Globus pallidus (tissue), 1 donor: ENCODE data around the gene JMJD6.
"Not testable (repeated sequence)": the region's sequence is repeated elsewhere in the genome, so short reads cannot be mapped to it uniquely, and the experiment has no call there.

Experiments
- DNase-seq: peaks from one replicate; pipeline ENCODE4 v3.0.0-alpha.2; 2015; ENCODE audit warnings: low spot score

Gene JMJD6

DNA sequence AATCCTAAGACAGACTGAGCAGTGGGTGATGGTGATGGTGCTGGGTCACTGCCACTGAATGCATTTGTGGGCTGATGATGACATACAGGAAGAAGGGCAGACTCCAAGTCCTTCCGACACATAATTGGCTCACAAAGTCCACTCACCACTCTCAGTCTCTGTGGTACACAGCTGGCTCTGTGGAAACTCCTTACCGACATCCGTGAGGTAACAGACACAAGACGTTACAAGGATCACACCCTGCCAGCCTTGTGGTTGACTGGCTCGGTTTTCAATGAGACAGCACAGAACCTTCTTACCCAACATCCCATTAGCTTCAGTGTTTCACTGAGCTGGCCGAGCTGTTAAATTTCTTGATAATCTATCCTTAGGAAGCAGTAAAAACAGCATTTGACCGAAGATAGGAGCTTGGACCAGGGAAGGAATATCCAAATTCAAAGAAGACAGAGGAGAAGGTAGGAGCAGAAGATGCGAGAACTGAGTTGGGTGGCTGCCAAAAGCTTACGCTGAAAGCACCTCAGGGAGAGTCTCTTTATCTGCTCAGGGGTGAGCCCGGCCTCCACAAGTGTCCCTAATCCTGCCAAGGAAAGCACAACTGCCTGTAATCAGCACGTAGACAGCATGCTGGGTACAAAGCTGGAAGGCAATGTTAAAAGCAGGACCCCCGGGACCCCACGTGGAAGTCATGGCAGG lies 10.1 kb downstream of the JMJD6 start:
- no peak for DNase-seq

DNA sequence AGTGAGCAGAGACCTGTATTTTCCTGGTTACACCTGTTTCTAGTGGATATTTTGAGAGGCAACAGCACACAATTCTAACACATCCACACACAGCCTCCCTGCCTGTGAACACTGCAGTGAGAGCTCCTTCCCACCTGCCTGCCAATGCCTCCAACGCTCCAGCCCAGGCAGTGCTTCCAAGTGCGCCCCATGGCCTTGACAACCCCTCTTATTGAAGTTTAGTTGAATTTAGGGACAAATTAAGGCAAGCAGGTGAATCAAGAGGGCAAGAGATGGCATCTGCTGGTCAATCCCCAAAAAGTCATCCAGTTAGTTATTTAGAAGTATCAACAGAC lies 10.9 kb downstream of the JMJD6 start:
- no peak for DNase-seq

DNA sequence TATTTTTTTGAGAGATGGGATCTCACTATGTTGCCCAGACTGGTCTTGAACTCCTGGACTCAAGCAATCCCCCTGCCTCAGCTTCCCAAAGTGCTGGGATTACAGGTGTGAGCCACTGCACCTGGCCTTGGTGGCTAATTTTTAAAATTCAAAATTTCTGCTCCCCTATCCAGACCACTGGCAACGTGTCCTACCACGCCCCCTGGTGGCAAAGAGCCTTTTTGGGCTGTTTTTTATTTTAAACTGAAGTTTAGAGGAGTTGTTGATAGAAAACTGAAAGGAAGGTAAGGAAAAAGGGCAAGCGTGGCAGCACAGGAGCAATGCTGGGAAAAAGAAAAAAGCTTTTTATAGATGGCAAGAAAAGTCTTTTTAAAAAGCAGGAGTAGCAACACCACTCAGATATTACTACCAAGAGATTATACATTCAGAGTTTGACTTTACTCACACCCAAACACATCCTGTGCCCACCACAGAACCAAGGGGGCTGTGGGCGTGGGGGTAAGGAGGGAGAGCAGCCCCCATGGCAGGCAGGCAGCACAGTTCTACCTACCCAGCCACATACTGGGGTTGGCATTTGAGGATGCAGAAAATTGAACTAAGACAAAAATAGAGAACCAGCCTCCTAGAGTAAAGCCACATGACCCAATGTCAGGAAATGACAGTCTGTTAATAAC lies 11.4 kb downstream of the JMJD6 start:
- peak; percentile 51 for DNase-seq

DNA sequence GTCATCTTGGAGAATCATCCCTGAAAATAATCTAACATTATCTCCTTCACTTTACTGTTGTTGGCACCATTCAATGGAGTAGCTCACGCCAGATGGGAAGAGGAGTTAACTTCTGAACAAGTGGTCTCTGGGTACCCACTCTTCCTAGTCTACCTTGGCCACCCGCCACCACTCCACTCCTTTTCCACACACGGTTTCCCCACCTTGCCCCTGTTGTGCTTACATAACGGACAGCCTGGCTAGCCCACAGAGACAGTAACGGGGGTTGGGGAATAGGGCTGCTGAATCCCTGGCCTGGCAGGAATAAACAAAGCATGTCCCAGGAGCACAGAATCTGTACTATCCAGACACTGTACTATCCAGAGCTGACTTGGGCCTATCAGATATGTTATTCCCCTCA lies 12.1 kb downstream of the JMJD6 start:
- DNase-seq = no peak

DNA sequence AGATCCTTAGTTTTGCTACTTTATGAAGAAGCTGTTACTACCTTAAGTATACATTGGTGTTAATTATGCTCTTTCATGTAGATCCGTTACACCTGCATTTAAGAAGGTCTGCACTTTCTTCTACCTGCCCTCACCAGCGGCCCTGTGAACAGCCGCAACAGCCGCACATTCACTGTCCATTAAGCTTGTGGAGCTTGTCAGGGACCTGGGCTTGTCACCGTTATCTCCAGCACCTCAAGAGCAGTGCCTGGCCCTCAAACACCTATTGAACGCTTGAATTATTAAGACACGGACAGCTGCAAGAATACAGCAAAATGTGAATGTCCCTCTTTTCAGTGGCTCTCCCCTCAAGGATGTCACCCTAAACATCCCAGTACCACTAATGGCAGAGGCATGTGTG lies 12.6 kb downstream of the JMJD6 start:
- DNase-seq = no peak

DNA sequence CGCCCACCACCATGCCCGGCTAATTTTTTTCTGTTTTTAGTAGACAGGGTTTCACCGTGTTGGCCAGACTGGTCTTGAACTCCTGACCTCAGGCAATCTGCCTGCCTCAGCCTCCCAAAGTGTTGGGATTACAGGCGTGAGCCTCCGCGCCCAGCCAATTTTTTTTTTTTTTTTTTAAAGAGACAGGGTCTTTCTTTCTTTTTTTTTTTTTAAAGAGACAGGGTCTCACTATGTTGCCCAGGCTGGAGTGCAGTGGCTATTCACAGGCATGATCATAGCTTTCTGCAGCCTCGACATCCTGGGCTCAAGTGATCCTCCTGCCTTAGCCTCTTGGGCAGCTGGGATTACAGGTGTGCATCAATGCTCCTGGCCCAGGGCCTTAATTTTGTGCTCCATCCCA lies 14.1 kb downstream of the JMJD6 start:
- DNase-seq = not testable (repeated sequence)

DNA sequence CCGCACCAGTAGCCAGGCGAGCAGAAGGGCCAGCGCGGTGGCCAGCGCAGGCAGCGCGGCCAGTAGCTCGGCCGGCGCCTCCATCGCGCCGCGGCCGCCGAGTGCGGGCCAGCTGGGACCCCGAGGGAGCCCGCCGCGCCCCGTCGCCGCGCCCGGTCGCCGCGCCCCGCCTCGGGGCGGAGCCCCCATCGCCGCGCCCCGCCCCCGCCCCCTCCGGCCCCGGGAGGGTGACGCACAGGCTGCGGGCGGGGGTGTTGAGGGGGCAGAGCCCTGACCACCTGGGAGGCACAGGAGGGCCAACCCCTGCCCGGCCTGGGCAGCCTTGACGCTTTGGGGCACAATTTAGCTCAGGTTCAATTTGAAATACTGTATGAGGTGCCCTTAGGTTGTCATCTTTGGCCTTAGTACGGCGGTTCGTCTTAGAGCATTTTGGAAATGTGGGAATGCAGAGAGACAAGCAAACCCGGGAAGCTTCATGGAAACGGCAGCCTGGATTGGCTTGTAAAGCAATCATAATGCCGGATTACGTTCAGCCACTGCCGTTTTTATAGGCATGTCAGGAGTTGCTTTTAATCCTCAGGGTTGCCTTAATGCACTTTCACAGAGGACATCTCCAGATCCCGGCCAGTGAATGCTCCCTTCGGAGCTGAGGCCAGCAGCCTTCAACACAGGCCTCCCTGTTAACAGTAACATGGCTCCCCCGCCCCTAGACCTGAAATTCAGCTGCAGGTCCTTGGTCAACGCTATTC lies 15.4 kb downstream of the JMJD6 start, which contains the start of gene MXRA7:
TSS of gene MXRA7 (minus strand) at position 103 of the 749 bp plus-strand sequence. CDS start at position 84, 19 bp downstream.
- DNase-seq = peak; percentile 69

DNA sequence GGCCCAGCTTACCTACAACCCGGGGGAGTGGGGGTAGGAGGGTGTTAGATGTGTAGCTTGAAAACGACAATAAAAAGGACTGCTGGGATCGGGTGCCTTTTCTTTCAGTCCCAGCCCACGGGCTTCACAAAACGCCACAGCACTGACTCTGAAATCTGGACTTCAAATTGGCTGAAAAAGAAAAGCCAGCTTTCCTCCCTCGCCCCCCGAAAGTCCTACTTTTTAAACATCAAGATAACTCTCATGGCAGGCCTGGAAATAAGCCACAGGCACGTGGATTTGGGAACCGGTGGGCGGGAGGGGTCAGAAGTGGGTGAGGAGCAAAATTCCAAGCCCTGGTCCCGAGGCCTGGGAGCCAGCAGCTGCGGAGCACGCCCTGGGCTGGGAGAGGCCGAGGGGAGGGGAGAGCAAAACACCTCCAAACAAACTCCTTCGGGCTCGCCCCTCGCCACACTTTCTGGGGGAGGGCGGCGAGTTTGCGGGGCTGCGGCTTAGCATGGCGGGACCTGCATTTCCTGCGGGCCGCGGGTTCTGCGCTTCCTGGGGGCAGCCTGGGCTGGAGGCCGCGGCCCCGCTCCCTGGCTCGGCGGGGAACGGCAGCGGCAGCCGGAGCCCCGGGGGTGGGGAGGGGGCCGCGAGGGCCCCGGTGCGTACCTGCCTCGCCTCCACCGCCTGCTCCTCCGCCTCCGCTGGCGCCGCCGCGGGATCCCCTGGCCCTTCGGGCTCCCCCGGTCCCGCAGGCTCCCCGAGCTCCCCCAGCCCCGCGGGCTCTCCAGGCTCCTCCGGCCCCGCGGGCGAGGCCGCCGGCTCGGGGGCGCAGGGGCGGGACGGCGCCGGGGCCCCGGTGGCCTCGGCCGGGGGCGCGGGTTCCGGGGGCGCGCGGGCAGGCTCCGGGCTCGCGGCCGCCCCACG lies 16.2 kb downstream of the JMJD6 start:
- peak; percentile 38 for DNase-seq

DNA sequence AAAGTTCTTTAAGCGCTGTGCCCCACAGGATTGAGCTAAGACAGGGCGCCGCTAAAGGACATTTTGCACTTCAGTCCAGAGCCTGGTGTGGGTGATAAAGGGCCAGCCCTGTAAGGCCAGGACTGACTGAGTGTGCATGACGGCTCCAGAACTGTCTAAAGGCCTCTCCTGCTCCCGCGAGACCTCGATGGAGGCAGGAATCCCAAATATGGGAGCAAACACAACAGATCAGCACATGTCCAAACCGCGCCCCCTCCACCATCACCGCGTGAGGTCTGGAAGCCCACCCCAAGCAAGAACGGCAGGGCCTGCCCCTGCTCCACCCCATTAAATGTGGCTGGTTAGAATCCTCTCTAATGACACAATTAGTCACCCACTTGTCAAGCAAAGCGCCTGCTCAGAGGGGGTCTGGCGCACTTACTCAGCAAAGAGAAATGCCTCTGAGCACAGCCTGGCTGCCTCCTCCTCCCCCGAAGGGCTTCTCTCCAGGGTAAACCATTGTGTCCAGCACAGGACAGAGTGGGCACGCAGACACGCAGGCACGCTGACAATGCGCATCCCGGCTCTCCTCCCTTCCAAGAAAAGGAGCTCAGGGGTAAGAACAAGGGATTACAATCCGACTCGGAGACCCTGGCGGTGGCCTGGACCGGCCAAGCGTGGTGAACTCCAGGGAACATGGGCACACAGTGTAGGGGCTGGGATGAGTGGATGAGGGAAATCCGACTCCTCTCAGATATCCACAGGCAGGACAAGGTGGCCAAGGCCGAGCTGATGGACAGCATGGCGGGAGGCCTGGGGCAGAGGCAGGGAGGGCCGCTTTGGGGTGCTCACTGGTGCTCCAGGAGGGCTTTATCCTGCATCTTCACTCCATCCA lies 17.1 kb downstream of the JMJD6 start:
- DNase-seq = peak; percentile 37

DNA sequence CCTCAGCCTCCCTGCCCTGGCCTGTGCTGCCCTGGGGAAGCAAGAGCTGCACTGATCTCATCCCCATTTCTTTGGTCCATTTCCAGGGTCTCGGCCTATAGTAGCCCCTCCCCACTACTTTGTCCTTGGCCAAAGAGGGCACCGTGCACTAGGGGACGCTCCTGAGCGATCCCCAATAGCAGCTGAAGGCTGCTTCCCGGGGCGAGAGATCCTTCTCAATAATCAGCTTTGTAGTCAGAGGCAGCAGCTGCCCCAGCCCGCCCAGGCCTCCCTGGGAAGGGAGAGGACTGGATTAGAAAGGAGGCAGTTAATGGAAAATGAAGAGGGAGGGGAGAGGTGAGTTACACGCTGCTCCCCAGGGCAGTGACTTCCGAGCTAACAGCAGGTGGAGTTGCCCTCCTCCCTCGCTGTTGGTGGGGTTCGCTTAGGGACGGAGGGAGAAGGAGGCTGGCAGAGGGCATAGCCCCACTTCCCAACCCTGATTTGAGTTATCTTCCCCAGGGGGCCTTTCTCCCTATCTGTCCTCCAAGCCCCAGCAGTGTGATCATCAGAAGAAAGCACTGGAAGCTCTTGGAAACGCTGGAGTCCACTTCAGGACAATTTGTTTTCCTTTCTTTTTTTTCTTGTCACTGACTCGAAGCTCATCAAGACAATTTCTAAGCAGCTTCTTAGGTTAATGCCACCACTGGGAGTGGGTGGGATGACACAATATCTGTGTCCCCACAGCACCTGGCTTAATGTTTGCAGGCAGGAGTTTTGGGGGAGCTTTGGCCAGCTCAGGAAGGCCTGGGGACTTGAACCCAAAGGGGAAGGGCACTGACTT lies 18.2 kb downstream of the JMJD6 start:
- peak; percentile 84 for DNase-seq

DNA sequence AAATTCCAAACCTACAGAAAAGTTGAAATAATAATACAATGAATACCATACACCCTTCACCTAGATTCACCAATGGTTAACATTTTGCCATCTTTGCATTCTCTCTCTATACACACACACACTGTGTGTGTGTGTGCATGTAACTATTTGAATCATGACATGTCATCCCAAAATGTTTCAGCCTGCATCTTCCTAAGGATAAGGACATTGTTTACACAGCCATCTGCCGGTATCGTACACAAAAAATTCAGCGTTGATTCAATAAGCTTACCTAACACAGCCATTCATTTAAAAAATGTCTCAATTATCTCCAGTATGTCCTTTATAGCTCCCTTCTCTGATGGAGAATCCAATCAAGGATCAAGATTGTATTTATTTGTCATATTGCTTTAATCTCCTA lies 19.6 kb downstream of the JMJD6 start:
- DNase-seq = no peak

DNA sequence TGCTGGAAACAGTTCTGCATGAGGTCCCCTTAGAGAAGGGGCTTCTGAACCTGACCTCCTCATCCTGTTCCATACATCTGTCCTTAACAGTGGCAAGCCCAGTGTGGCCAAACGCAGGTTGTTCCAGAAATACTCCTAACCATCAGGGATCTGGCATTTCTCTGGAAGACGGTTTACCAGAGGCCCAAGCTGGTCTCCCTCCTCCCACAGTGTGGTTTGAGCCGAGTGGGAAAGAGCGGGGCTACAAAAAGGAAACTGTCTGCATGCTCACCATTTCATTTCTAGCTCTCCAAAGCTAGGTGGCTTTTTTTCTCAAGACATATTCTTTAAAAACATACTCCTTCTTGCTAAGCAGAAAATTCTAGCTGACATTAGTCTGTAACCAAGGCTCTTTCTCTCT lies 21.6 kb downstream of the JMJD6 start:
- DNase-seq = no peak

DNA sequence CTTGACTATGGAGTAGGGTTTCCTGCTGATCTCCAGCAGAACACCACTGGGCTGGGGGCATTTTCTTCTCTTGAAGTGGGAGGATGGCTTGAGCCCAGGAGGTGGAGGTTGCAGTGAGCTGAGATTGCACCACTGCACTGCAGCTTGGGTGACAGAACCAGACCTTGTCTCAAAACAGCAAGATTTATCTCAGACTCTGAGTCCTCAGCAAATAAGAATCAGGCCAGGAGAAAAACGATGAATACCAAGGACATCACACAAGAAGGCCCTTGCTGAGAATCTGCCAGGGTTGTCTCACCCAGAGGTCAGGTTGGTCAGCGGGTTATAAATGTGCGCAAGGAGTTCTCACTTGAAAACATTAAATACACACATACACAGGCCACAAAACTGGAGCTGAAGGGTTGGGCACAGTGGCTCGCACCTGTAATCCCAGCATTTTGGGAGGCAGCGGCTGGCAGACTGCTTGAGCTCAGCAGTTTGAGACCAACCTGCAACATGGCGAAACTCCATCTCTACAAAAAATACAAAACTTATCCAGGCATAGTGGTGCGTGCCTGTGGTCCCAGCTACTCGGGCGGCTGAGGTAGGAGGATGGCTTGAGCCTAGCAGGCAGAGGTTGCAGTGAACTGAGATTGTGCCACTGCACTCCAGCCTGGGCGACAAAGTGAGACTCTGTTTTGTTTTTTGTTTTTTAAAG lies 23.3 kb downstream of the JMJD6 start:
- DNase-seq = no peak

DNA sequence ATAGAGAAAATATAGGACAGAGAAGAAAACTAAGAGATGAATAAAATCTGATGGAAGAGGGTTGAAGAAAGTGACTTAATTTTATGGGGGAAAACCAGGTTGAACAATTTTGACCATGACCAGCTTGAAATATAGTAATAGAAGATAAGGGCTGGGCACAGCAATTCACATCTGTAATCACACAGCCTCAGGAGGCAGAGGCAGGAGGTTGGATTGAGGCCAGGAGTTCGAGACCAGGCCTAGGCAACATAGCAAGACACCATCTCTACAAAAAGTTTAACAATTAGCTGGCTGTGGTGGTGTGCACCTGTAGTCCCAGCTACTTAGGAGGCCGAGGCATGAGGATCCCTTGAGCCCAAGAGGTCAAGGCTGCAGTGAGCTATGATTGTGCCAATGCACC lies 24.3 kb downstream of the JMJD6 start:
- DNase-seq = no peak

DNA sequence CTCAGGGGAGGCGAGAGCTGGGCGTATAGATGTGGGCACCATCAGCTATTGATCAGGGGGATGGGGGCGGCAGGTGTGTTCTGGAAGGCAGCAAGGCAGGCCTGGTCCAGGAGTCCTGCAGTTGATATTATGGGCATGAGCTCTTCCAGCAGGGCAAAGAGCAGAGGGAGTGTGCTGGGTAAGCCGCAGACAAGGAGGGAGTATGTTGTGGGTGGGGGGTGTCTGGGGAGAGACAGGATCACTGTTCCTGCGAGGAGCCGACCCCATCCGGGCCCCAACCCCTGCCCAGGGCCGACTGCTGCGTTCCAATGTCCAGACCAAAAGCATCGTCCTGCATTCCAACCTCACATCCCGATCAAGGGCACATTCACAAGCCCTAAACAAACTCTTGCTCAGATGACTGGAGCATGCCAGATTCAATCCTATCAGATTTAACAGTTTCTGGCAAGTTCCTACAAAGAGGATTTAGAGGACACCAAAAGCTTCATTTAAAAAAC lies 24.9 kb downstream of the JMJD6 start:
- DNase-seq = no peak

DNA sequence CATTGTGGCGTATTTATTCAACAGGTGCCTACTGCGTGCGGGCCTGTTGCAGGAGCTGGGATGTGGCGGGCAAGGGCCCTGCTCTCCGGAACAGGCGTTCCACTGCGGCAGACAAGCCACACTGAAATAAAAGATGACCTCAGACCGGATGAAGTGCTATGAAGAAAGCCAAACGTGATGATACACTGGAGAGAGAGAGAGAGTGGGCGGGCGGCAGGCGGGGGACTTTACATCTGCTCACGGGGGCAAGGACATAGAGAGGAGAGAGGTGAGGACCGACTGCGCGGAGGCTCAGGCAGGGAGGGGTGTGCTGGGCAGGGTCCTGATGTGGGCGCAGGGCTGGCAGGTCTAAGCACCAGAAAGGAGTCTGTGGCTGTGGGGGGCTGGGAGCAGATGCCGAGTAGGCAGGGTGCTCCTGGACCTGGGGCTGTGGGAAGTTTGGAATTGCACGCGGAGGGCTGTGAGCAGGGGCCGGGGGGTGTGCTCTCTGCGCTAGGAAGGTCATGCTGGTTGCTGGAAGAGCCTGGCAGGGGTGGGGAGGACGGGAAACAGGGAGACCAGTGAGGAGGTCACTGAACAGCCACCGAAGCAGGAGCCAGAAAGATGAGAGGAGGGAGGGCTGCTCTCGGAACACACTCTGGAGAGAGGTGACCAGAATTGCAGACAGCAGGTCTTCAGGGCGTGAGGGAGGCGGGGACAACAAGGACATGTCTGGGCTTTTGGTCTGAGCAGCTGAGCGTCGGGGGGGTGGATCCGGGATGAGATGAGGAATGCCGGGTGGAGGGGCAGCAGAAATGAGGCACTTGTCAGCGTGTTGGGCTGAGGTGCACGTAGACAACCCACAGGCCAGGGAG lies 25.6 kb downstream of the JMJD6 start:
- DNase-seq = no peak

DNA sequence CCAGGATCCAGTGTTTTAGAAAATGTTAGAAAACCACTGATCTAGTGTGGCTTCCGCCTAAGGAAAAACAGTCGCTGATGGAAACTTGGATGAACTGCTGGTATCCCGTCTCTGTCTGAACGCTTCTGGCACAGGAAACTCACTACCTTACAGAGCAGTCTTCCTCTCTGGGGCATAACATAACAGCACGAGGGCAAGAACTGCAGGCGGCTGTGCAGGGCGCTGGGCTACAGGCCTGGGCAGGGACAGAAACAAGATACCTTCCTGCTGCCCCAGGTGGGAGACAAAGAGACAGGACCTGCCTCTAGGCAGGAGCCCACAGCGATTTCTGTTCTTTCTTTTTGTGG lies 26.2 kb downstream of the JMJD6 start:
- no peak for DNase-seq

DNA sequence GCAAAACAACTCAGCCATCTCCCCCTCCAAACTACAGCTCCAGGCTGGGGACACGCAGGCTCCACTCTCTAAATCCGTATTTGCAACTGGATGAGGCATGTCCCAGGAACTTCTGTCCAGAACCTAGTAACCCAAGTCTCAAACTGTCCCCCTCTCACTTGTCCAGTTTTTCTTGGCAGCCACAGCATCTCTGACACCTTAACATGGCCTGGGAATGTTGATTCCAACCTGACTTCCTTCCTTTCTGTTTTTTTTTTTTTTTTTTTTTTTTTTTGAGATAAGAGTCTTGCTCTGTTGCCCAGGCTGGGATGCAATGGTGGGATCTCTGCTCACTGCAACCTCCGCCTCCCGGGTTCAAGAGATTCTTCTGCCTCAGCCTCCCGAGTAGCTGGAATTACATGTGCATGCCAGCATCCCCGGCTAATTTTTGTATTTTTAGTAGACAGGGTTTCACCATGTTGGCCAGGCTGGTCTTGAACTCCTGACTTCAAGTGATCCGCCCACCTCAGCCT lies 27.9 kb downstream of the JMJD6 start:
- DNase-seq = not testable (repeated sequence)
